GM19324 (cell line): ENCODE data around the gene BABAM2.

Experiments used
- ATAC-seq: cut with Tn5 transposase; IDR thresholded peaks from one replicate; pipeline ENCODE4 v1.9.1; 2021; ENCODE audit warnings: mild to moderate bottlenecking, moderate library complexity; ENCODE audit not compliant: unreplicated experiment, low FRiP score

BABAM2 gene

DNA sequence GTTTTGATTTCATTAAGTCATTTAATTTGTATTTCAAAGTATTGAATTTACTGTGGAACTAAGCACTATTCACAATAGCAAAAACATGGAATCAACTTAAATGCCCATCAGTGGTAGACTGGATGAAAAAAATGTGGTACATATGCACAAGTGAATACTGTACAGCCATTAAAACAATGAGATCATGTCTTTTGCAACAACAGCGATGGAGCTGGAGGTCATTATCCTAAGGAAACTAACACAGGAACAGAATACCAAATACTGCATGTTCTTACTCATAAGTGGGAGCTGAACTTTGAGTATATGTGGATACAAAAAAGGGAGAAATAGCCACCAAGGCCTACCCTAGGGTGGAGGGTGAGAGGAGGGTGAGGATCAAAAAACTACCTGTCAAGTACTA, 164.4 kb downstream of the BABAM2 start:
- ATAC-seq, result no peak

DNA sequence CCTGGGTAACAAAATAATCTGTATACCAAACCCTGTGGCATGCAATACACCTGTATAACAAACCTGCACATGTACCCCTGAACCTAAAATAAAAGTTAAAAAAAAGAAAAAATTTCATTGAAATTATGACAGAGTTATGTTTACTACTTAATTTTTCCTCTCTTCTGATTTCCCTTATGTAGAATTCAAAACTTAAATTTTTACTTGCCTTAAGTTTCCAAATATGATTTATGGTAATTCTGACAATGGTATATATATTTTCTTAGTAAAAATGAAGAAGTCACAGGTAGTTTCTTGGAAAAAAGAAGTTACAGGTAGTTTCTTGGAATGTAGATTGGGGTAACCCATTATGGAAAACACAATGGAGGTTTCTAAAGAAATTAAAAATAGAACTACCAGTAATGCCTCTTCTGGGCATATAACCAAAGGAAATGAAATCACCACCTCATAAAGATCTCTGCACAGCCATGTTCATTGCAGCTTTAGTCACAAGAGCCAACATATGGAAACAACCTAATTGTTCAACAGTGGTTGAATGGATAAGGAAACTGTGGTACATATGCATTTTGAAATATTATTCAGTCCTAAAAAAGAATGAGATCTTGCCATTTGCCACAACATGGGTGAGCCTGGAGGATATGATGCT, 164.9 kb downstream of the BABAM2 start:
- no peak for ATAC-seq

DNA sequence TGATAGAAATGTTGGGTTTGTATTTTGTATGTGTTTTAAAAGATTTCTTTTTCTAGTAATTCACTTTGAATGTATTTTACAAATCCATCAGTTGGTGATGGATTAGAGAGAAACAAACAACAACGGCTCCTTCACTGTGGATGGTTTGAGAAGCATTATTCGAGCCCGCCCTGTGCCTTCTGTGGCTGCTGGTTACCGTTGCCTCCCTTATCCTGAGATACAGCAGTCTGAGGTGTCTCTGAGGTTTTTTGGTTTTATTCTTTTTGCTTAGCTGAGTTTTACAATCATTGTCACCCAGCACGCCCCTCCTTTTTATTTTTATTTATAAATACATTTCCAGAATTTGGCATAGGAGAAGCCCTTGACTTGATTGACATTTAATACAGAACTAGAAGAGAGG, 168.3 kb downstream of the BABAM2 start:
- ATAC-seq, result no peak

DNA sequence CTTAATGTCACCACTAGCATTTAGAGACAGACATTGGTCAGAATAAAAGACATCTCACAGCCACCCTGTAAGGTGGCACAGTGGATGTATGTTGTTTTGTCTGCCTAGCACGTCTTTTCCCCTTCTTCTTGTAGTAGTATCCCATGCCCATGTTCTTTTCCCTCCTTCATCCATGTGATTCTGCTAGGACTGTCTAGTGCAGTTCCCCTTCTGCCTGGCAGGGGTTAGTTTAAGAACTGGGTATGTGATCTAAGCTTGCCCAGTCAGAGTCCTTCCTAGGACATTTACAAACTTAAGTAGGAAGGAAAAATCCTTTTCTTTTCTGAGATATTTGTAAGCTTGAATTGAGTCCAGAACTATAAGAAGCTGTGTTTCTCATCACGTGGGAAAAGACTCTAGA, 172.3 kb downstream of the BABAM2 start:
- no peak for ATAC-seq

DNA sequence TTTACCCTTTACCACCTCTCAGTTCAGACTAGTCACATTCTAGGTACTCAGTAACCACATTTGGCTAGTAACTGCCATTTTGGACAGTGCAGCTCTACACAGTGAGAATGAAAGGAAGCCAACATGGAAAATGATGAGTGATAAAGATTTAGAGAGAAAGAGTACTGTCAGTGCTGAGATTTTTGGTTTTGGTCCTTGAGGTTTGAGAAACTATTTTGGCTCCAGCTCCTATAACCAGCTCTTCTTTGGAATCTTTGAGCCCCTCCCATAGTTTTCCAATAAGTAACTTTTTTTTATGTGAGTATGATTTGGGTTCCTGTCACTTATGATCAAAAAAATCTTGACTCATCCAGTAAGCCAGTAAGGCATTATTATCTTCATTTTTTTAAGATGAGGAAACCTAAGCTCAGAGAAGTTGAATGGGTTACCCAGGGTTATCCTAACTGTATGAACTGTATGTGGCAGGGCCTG, 173.0 kb downstream of the BABAM2 start:
- ATAC-seq, result no peak

DNA sequence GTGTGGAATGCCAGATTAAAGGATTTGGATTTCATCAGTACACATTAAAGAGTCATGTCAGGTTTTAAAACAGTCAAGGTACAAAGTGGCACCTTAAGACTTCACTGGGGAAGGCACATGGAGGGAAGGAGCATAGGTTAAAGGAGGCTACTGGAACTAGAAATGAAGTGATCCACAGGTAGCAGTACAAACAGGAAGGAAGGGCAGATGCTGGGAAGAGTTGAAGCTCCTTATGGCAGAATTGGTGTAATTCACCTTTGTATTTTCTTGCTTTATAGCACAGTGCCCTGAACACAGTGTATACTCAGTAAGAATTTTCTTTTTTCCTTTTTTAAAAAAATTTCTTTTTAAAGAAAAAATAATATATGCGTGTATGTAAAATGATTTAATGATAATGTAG, 177.1 kb downstream of the BABAM2 start:
- no peak for ATAC-seq

DNA sequence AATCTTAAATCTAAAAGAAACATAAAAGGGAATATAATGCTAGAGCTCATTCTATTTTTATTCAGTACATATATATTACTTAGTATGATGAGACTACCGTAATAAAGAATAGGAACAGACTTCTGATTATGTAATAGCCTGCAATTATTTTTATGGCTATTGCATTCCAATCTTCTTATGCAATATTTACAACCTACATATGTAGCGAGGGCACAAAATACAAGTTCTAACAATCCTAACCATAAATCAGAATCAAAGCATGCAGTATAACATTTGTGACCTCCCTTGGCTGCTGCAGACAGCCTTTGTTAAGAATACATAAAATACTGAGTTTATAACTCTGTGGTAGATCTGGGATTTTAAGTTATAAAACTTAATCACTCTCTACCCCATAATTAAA, 177.6 kb downstream of the BABAM2 start:
- ATAC-seq, result no peak

DNA sequence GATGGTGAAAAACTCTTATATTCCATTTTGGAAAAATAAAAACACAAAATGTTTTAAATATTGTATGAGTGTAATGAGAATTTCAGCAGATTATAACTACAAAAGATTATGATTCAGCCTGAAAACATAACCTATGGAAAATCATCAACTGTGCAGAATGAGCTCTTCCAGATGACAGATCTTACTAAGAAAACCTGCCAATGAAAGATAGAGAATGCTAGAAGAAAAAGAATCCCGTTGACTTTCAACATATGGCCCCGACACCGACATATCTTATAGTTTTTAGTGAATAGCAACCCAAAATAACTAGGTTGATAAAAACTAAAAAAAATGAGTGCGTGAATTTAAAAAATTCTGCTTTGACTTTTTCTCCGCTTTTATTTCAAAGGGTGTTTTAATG, 178.0 kb downstream of the BABAM2 start:
- ATAC-seq, result no peak

DNA sequence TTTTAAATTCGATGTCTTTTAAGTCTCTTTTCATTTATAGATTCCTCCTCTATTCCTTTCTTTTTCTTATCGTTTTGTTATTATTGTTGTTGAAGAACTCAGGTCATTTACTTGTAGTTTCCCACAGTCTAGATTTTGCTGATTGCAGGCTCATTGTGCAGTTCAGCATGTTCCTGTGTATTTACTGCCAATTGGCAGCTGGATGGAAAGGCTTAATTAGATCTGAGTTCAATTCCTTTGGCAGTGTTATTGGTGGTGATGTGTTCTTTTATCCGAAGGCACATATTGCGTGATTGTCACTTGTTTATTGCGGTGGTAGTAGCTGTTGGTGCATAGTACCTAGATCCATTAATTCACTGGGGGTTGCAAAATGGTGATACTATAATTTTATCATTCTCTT, 180.7 kb downstream of the BABAM2 start:
- no peak for ATAC-seq

DNA sequence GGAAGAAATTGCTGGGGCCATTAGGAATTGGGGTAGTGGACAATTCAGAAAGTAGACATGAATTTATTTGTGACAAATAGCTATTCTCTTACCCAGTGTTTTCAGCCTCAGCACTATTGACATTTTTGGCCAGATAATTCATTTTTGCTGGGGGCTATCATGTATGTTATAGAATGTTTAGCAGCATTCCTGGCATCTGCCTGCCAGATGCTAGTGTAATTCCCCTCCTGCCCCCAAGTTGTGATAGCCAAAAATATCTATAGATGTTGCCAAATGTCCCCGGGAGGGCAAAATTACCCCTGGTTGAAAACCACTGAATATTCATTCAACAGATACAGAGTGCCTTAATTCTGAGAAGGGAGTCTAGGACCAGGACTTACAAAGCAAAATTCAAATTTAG, 183.6 kb downstream of the BABAM2 start:
- ATAC-seq, result no peak

DNA sequence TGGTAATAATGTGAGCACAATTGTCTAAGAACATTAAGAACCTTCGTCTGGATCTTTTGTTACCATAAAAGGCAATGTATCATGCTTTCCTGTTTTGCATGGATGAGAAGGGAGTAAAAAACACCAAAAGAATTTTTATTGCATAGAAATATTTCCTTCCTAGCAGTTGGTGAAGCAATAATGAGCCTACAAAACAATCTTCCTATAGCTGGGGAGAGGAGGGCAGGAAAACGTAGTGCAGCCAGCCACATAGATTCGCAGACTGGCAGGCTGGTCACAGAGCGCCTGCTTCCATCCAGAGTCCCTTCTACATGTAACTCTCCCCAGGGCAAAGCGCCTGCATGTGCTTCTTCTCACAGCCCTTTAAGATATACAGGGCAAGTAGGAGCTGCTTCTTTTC, 190.4 kb downstream of the BABAM2 start:
- ATAC-seq, result no peak

DNA sequence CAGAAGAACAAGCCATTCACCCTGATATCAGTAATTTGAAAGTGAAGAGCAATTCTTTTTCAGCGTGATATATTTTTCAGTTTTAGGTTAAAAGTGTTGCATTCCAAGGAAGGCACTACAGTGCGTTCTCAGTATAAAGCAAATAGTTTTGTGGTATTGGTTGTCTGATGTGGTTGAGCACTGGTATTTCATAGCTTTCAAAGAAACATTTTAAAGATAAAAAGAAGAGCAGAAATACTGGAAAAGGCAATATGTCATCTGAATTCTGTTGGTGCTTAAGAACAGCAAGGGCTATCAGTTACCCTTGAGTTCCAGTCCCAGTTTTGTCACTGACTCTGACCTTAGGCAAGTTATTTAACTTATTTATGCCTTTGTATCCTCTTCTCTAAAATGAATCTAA, 191.6 kb downstream of the BABAM2 start:
- ATAC-seq, result no peak

DNA sequence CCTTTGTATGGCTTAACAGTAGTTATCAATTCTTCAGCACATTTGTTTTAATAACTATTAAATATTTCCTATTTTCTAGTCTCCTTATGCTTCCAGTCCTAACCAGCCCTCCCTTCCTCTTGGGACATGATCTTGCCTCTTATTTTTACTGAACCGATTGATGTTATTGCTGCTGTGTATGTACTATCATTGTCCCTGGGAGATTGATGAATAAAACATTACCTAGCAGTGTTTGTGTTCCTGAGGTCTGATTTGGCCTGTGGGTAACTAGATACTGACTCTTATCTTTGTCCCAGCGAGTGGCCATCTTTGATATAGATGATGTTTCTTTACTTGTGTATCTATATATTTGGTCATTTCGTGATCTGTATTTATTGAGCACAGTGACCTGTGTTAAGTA, 192.9 kb downstream of the BABAM2 start:
- ATAC-seq, result no peak

DNA sequence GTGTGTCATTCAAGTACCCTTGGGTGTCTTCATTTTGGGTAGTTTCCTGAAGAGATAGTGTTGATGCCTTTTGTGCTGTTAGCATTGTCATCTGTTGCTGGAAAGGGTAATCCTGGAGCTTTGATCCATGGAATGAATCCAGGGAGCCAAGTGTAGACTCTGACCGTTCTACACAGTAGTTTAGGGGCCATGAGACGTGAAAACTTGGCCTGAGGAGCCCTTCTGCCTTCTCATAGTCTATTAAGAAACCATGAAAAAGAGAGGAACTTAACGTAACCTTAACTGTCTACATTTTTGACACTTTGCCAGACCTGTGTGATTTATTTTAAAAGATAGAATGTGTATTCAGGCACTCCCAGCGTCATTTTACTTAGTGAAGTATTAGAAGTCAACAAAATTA, 194.0 kb downstream of the BABAM2 start:
- no peak for ATAC-seq

DNA sequence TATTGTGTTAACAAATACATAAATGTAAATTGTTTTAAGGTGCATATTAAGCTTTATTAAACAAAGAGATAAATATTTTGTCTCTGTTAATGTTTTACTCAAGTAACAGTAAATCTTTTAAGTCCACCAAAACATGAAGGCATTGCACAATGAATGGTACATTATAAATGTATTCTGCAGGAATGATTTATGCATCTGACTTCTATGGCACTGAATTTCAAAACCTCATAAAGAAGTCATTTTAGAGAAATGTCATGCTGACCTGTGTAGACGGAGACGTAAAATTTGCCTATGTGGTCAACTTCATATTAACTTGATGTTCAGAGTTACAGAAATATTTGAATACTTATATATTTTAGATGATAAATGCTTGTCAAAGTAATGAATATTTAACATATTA, 194.7 kb downstream of the BABAM2 start:
- no peak for ATAC-seq

DNA sequence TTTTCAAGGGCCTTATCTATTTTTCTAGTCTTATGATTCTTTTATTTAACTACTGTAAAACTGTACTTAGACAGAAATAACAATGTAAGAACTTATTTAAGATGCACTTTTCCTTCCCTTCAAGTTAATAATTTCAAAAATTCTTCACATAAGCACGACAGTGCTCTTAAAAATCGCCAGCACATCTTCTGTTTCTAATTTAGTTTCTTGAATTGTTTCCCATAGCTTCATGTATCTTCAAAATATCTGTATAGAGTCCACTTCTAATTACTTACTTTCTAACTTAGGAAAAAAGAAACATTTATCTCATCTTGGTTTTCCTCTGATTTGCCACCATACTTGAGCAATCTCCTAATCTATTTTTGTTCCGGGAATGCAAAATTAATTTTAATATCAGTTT, 196.1 kb downstream of the BABAM2 start:
- ATAC-seq, result no peak

DNA sequence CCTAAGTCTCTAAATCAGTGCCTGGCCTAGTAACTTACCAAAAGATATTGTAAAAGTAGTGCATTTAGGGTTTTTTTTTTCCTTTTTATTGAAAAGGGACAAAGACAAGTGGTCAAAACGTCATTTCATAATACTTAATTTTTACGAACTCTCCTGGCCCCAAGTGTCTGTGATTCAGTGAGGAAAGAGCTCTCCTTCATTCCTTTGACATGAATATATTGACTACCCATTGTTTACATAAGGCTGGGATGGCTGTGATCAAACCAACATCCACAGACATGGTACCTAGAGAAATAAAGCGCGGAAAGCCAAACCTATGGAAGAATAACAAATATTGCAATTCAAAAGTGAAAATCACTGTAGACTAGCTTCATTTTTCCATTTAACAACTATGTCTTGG, 198.4 kb downstream of the BABAM2 start:
- no peak for ATAC-seq

DNA sequence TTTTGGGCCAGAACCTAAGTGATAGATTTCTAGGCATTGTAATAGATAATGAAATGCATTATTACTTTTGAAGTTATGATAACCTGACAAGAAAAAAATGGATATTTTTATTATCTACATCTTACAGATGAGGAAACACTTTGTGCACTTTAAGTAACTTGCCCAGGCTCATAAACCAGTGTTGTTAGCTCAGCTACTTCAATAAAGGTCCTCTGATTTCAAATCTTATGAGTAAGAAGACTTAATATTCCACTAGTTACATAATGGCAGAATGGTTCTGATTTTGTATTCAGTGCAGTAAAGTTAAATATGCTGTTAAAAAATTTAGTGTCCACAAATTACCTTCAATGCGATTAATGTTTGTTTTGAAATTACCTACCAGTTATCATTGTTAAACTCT, 199.0 kb downstream of the BABAM2 start:
- no peak for ATAC-seq

DNA sequence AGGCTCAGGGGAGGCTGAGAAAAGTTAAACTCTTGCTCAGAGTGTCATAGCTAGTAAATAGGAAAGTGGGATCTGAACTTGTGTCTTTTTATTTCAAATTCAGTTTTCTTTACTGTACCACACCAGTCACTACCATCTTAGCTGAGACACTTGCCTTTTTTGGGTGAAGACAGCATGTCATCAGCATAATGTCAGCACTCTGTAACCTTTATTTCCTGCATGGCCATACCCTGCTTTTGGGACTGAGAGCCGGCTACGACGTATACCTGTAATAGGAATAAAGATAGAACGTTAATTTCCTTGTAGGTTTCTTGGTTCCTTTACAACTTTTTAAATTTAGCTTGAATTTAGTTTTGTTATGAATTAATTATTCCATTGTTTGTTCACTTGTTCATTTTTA, 202.8 kb downstream of the BABAM2 start:
- ATAC-seq, result no peak

DNA sequence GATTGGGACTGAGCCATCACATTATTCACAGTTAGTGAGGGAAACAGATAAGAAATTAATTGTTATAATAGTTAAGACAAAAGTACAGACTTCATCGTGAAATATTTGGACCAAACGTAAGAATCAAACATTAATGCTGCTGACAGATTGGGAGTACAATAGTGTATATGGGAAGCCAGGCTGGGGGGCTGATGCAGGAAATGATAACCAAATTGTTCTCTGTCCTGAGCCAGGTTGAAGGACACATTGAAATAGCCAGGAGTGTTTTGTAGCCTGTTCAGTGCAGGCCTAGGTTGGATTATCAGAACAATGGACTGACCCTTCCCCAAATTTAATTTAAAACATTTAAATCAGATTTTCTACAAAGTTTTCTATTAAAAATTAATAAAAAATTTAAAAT, 203.2 kb downstream of the BABAM2 start:
- no peak for ATAC-seq

DNA sequence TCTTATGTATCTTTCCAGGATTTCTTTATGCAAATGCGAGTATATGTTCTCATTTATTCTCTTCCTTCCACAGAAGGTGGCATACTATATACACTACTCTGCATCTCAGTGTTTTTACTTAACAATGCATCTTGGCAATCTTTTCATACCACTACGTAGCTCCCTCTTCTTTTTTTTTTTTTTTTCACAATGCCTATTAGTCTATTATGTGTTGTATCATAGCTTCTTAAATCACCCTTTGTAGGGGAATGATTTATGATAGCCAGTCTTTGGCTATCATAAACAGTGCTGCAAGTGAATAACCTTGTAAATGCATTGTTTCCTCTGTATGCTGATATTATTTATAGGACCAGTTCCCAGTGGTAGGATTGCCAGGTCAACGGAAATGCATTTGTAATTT, 204.2 kb downstream of the BABAM2 start:
- no peak for ATAC-seq

DNA sequence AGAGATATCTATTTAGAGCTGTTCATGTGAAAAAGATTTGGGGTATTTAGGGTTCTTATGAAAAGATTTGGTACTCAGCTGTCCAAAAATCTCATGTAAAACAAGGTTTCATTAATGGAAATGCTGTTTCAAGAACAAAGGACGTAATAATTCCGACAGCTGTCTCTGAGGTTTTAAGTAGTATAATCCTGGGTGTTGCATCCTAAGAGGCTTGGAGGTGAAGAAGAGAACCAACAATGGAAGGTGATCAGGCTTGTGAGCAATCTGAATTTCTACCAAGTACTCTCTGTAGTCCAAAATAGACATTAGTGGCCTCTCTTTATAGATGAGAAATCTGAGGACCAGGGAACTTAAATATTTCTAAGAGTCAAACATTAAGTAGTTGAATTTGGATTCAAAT, 205.1 kb downstream of the BABAM2 start:
- ATAC-seq, result no peak

DNA sequence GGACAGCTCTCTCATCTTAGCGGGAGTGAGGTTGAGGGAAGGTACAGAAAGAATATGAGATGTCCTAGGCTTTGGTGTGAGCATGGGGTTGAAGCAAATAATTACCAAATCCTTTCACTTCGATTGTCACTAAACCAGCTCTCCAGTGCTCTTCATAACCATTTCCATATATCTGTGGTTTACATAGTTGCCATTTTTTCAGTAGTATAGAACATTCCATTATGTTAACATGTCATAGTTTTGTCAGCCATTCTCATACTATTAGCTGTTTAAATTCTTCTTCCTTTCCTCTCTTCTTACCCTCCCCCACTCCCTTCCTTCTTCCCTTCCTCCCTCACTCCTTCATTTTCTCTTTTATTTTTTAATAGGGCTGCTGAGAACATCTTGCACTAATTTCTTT, 205.9 kb downstream of the BABAM2 start:
- ATAC-seq, result no peak
